HG03108 (cell line): Measurements from ENCODE around the gene GALT.
A peak's percentile ranks its signal among the peaks of the same experiment; 100 is the strongest.
"Not testable (repeated sequence)": the region's sequence is repeated elsewhere in the genome, so short reads cannot be mapped to it uniquely, and the experiment has no call there.

ENCODE experiments used
- ATAC-seq: cut with Tn5 transposase; IDR thresholded peaks from one replicate; pipeline ENCODE4 v1.9.1; 2021; ENCODE audit warnings: moderate library complexity; ENCODE audit not compliant: unreplicated experiment

The GALT gene

DNA sequence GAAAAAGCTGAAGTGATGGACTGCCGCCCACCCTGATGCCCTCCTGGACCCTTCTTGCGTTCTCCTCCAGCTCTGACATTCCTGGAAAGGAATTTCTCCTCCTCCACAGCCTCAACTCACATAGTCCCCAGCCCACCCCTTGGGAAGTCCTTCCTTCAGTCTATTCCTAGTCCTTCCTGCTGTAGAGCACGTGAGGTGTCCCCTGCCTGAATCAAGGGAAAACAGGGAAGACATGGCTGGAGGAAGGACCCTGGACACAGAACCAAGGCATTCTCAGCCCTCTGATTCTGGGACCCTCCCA is 21.3 kb upstream of the GALT start:
- no peak for ATAC-seq

DNA sequence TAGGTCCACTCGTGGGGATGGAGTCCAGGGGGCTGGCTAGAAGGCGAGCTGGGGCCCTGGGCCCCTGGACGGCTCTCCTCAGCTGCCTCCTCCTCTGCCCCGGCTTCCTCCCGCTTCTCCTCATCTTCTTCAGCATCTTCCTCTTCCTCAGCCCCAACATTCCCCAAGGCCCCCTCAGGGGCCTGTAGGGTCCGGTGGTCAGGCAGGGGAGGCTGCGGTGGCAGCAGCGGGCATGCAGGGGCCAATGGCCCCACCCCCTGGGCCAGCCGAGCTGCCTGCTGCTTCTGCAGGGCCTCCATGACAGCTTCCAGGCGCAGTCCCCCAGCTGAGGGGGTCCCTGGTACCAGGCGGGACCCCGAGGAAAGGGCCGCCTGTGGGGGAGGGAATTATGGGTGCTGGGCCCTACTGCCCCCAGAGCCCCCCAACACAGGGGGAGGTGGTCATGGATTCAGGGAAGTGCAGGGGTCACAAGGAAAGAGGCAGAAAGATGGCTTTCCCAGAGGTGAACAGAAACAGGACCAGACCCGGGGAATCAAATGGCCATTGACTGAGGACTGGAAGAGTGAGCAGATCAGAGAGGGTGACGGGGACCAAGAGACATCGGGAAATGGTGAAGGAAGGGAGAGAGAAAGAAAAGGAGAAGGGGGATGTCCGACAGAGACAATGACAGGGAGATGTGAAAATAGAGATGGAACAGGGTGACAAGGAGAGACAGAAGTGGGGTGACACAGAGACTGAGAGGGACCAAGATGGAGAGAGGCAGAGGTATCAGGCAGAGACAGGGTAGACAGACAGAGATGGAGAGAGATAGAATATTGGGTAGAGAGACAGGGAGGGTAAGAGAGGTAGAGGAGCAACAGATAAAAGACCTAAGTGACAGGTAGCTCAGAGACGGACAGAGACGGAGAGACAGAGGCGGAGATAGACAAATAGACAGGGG is 18.5 kb upstream of the GALT start:
- ATAC-seq, result no peak

- no peak for ATAC-seq
Measured at GRCh38 chr9:34628656-34629490, 17.6 kb upstream of the GALT start, which contains the start of gene ARID3C. Gene ARID3C (minus strand): TSS chr9:34629066. CDS start chr9:34628014, 1,052 bp downstream.

GRCh38 chr9:34629491-34629808 is 17.0 kb upstream of the GALT start:
- ATAC-seq, result no peak

- no peak for ATAC-seq
Measured at GRCh38 chr9:34630402-34631154, 15.9 kb upstream of the GALT start.

- no peak for ATAC-seq
Measured at GRCh38 chr9:34633166-34633565, 13.3 kb upstream of the GALT start.

- ATAC-seq, result no peak
Measured at GRCh38 chr9:34633851-34634550, 12.5 kb upstream of the GALT start.

DNA sequence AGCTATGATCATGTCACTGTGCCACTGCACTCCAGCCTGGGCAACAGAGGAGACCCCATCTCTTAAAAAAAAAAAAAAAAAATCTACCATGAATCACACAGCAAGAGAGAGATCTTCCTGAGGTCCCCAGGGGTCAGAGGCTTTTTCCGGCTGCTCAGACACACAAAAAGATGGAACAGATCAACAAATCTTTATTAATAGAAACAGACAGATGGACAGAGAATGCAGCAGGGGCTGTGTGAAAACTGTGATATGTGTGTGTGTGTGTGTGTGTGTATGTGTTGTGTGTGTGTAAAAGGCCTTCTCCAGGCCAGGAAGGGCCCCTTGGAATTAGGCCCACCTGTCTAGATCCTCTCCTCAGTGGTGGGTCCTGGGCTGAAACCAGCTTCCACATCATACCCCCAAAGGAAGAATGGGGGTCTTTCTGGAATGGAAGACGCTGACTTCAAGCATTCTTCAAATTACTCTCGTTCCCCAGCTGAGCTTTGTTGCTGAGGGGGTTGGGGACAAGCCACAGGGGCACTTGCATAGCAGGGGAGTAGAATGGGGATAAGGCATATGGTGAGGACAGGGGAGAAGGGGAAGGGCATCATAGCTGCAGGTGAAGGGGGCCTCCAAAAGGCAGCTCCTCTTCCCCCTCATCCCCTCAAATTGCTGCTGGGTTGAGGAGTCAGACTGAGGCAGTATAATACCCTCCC is 11.8 kb upstream of the GALT start:
- no peak for ATAC-seq

DNA sequence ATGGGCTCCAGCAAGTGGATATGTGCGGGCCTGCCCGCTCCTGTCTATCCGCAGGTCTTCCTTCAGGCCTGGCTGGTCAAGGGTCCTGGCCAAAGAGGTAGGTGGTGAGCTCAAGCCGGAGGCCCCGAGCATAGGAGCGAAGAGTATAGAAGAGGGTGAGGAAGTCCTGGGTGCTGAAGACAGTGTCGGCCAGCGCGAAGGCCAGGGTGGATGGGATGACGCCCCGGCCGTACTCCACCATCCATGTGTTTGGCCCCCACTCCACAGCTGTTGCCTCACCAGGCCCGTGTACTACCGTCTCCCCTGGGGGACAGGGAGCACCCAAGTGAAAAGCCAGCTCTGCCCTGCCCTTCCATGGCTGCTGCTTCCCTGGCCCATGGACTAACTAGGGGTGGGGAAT is 10.9 kb upstream of the GALT start:
- no peak for ATAC-seq

DNA sequence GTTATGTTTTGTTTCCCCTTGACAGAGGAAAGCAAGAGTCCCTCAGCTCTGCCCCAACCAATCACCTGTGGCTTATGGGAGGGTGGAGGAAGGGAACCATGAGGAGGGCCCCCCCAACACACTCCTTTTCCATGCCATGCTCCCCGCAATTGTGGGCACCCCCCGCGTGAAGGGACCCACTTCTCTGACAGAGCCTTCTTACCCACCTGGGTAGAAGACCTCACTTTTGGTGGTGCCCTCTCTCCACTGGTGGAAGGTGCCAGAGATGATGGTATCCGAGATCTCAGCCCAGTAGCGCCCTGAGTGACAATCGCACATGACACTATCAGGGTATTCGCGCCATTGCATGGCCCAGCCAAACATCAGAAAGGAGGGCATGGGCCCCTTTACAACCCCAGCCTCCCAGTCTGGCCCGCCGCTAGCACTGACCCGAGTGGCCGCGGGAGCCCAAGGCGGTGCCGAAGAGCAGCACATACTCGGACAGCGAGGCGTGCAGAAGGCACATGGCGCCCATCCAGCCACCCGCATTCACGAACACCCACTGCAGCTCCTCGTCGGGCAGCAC is 9.6 kb upstream of the GALT start:
- ATAC-seq, result no peak

DNA sequence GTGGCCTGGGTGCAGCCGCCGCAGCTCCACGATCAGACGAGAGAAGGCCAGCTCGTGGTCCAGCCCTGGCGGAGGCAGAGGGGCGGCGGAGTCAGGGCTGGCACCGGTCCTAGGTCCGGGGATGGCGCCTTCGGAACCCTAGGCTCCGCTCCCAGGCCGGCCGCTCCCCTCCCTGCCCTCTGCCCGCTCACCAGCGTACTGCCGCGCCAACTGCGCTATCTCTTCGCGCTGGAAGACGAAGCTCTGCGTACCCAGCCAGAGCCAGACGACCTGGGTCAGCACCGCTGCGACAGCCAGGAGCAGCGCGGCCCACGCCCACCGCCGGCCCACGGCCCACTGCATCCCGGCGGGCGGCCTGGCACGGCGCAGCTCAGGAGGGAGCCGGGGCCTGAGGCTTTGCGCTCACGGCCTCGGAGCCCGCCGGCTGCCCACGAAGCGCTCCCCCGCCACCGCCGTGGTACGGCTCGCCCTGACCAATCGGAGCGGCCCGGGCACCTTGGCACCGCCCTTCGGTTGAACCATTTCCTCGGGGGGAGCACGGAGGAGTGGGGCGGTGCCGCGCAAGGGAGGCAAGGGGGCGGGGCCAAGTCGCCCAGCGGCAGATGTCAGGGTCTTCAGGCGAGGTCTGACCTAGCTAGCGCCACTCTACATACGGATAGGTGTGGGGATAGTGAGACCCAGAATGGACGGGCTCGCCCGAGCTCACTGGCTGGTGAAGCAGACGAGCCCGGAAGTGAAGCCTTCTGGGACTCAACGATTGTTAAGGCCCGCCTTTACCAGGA is 8.9 kb upstream of the GALT start, which contains the start of gene SIGMAR1:
Gene SIGMAR1, minus strand, starts transcription at position 432 of the 782 bp plus-strand sequence. Its CDS starts 90 bp downstream, at position 342.
- ATAC-seq, result peak; percentile 92

GRCh38 chr9:34638138-34638445 is 8.4 kb upstream of the GALT start:
- no peak for ATAC-seq

GRCh38 chr9:34639322-34639721 is 7.2 kb upstream of the GALT start:
- ATAC-seq, result not testable (repeated sequence)

- no peak for ATAC-seq
Measured at GRCh38 chr9:34642679-34643078, 3.8 kb upstream of the GALT start.

GRCh38 chr9:34644766-34645314 is 1.6 kb upstream of the GALT start:
- no peak for ATAC-seq

DNA sequence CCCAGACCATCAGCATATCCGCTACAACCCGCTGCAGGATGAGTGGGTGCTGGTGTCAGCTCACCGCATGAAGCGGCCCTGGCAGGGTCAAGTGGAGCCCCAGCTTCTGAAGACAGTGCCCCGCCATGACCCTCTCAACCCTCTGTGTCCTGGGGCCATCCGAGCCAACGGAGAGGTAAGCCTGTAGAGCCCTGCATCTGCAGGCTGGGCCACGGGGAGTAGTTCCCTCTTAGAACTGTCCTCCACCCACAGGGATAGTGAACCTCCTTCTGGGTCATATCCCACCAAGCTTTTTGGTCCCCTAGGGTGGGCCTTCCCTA is 569 bp downstream of the GALT start:
- peak; percentile 22 for ATAC-seq

- no peak for ATAC-seq
Measured at GRCh38 chr9:34647651-34648050, 1.2 kb downstream of the GALT start.

GRCh38 chr9:34648673-34649072 is 2.2 kb downstream of the GALT start:
- no peak for ATAC-seq

GRCh38 chr9:34650816-34651215 is 4.3 kb downstream of the GALT start:
- ATAC-seq, result no peak
